ENCODE data around the gene ABAT.

ABAT gene

DNA sequence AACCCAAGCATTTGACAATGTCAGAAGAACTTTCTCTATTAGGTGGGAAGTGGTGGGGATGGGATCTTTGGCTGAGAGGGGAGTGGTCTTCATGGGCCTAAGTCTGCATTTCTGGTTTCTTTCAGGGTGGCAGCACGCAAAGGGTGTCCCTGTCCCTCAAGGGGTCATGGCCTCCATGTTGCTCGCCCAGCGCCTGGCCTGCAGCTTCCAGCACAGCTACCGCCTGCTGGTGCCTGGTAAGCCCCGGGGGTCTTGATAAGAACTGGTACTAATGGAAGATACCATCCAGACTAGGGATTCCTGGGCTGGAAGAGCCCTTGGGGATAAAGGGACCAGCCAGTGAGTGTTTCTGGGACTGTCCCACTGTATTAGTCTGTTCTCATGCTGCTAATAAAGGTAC is 61.2 kb downstream of the ABAT start:
- no peak overlapping the region for H3K4me3 ChIP-seq (ENCODE audit: low read length)
- no peak overlapping the region for H3K4me2 ChIP-seq (ENCODE audit: low read depth, low read length)
- no peaks in the 10 kb centered on the region for H3F3A ChIP-seq (ENCODE audit: insufficient read depth, low read length)
- no peak overlapping the region for H3K27ac ChIP-seq (ENCODE audit: low read length)
- H3K9me2 ChIP-seq (replicated peaks; ENCODE audit: insufficient read depth, low read length): no peaks in the 10 kb centered on the region
- H3K27me3 ChIP-seq (replicated peaks; ENCODE audit: insufficient read depth, low read length): no peaks in the 10 kb centered on the region
- no peaks in the 10 kb centered on the region for H3K4me1 ChIP-seq (ENCODE audit: low read length)
- DNase-seq: no peak
- H3K9ac ChIP-seq (ENCODE audit: low read length): no peak overlapping the region
- H3K79me2 ChIP-seq (ENCODE audit: low read length): no peaks in the 10 kb centered on the region
- H2AFZ ChIP-seq (ENCODE audit: low read length): no peak overlapping the region
- no peak for TF ChIP-seq EZH2phosphoT487 (IDR thresholded peaks at IDR 0.05; ENCODE audit: low read length)
- TF ChIP-seq, protein P1, sequence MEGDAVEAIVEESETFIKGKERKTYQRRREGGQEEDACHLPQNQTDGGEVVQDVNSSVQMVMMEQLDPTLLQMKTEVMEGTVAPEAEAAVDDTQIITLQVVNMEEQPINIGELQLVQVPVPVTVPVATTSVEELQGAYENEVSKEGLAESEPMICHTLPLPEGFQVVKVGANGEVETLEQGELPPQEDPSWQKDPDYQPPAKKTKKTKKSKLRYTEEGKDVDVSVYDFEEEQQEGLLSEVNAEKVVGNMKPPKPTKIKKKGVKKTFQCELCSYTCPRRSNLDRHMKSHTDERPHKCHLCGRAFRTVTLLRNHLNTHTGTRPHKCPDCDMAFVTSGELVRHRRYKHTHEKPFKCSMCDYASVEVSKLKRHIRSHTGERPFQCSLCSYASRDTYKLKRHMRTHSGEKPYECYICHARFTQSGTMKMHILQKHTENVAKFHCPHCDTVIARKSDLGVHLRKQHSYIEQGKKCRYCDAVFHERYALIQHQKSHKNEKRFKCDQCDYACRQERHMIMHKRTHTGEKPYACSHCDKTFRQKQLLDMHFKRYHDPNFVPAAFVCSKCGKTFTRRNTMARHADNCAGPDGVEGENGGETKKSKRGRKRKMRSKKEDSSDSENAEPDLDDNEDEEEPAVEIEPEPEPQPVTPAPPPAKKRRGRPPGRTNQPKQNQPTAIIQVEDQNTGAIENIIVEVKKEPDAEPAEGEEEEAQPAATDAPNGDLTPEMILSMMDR (IDR thresholded peaks at IDR 0.05; ENCODE audit: low read length): no peak
- TF ChIP-seq EZH2 (optimal IDR thresholded peaks at IDR 0.05; ENCODE audit: low read depth, low read length): no peak
- H3K9me3 ChIP-seq (replicated peaks; ENCODE audit: insufficient read depth, low read length): no peaks in the 10 kb centered on the region
- H3K36me3 ChIP-seq (replicated peaks; ENCODE audit: insufficient read depth, low read length): no peaks in the 10 kb centered on the region
- H4K20me1 ChIP-seq (ENCODE audit: insufficient read depth, low read length): no peaks in the 10 kb centered on the region

DNA sequence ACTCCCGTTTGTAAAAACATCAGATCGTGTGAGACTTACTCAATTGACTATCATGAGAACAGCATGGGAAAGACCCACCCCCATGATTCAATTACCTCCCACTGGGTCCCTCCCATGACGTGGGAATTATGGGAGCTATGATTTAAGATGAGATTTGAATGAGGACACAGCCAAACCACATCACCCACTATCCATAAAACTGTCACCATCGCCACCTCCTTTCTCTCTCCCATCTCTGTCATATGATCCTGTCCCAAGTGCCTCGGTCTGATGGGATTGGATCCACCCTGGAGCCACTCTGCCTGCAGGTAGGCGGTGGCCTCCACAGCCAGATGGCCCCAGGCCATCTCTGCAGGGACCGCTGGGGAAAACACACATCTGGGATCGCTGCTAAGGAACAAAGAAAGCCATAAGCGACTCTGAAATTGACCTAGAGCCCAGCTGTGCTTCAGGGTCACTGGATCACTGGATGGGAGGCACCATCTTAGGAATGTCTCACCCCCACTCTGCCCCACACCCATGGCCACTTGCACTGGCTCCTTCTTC is 61.8 kb downstream of the ABAT start:
- Histone ChIP-seq H3K9ac (ENCODE audit: low read length) (no peak overlapping the region), H4K20me1 (ENCODE audit: insufficient read depth, low read length) (no peaks in the 10 kb centered on the region), H3K27me3 (replicated peaks; ENCODE audit: insufficient read depth, low read length) (no peaks in the 10 kb centered on the region), H3K79me2 (ENCODE audit: low read length) (no peaks in the 10 kb centered on the region), H3K9me3 (replicated peaks; ENCODE audit: insufficient read depth, low read length) (no peaks in the 10 kb centered on the region), H3K36me3 (replicated peaks; ENCODE audit: insufficient read depth, low read length) (no peaks in the 10 kb centered on the region), H3F3A (ENCODE audit: insufficient read depth, low read length) (no peaks in the 10 kb centered on the region), H3K27ac (ENCODE audit: low read length) (no peak overlapping the region), H3K9me2 (replicated peaks; ENCODE audit: insufficient read depth, low read length) (no peaks in the 10 kb centered on the region), H3K4me2 (ENCODE audit: low read depth, low read length) (no peak overlapping the region), H2AFZ (ENCODE audit: low read length) (no peak overlapping the region), H3K4me1 (ENCODE audit: low read length) (no peaks in the 10 kb centered on the region), H3K4me3 (ENCODE audit: low read length) (no peak overlapping the region)
- TF ChIP-seq, protein P1 (IDR thresholded peaks at IDR 0.05; ENCODE audit: low read length): no peak
- TF ChIP-seq EZH2 (optimal IDR thresholded peaks at IDR 0.05; ENCODE audit: low read depth, low read length): no peak
- TF ChIP-seq EZH2phosphoT487 (IDR thresholded peaks at IDR 0.05; ENCODE audit: low read length): no peak
- no peak for DNase-seq

DNA sequence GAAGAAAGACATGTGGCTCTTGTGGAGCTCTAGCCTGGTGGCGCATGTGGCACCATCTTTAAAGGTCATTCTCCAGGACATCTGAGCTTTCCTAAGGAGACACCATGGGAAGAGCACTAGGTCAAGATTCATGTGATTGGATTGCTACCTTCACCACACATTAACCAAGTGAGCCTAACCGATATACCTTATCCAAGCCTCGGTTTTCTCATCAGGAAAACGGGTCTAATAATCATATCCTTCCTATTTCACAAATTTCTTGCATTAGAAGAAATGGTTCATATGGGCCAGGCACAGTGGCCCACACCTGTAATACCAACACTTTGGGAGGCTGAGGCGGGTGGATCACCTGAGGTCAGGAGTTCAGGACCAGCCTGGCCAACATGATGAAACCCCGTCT is 64.7 kb downstream of the ABAT start:
- Histone ChIP-seq H3K9ac (ENCODE audit: low read length) (no peak overlapping the region), H2AFZ (ENCODE audit: low read length) (no peak overlapping the region), H3K79me2 (ENCODE audit: low read length) (no peaks in the 10 kb centered on the region), H3K4me2 (ENCODE audit: low read depth, low read length) (no peak overlapping the region), H4K20me1 (ENCODE audit: insufficient read depth, low read length) (no peaks in the 10 kb centered on the region), H3K4me3 (ENCODE audit: low read length) (no peak overlapping the region), H3K27ac (ENCODE audit: low read length) (no peak overlapping the region), H3K9me3 (replicated peaks; ENCODE audit: insufficient read depth, low read length) (no peaks in the 10 kb centered on the region), H3K36me3 (replicated peaks; ENCODE audit: insufficient read depth, low read length) (no peaks in the 10 kb centered on the region), H3K9me2 (replicated peaks; ENCODE audit: insufficient read depth, low read length) (no peaks in the 10 kb centered on the region), H3F3A (ENCODE audit: insufficient read depth, low read length) (no peaks in the 10 kb centered on the region), H3K4me1 (ENCODE audit: low read length) (no peaks in the 10 kb centered on the region), H3K27me3 (replicated peaks; ENCODE audit: insufficient read depth, low read length) (no peaks in the 10 kb centered on the region)
- DNase-seq: no peak
- TF ChIP-seq EZH2 (optimal IDR thresholded peaks at IDR 0.05; ENCODE audit: low read depth, low read length): no peak
- TF ChIP-seq, protein P1 (IDR thresholded peaks at IDR 0.05; ENCODE audit: low read length): no peak
- no peak for TF ChIP-seq EZH2phosphoT487 (IDR thresholded peaks at IDR 0.05; ENCODE audit: low read length)
